DND-41 (cell line): ENCODE results near the gene MPP7.

Source experiments
- CTCF ChIP-seq: IDR thresholded peaks from 2 replicates; pipeline ENCODE4 v1.5.1; 2012; ENCODE audit warnings: borderline replicate concordance, low read length, moderate library complexity, mild to moderate bottlenecking; ENCODE audit not compliant: poor library complexity, severe bottlenecking; ENCODE audit errors: extremely low read depth
- EZH2 ChIP-seq: IDR thresholded peaks from 3 replicates; pipeline ENCODE4 v1.6.1; 2012; ENCODE audit warnings: borderline replicate concordance, low read depth, mild to moderate bottlenecking, moderate library complexity, low read length, inconsistent platforms; ENCODE audit not compliant: severe bottlenecking

GRCh38 chr10:28320090-28320489 lies 17.2 kb upstream of the MPP7 start:
- TF ChIP-seq CTCF: no peak
- no peak for TF ChIP-seq EZH2
